K562 (cell line): Measurements from ENCODE around the gene STK32C. TPM values are rescaled to one million over a fixed set of nuclear protein-coding genes. Genes with fewer than 3 reads are reported as not detected.

Source experiments
- ATAC-seq: fragments of 200-7000 bp; cut with Tn5 transposase; 3 replicates; pipeline ENCODE4 v1.9.1; 2020; ENCODE audit warnings: moderate library complexity
- BruUV-seq: library from RNA; stranded (reverse); fragments of 400-500 nt; replicated peaks from 2 replicates; lab custom pipeline; 2021; lab: Mats Ljungman, UMichigan
- CTCF ChIA-PET: fragments of 300-600 bp; formaldehyde crosslinking; extraction: SDS; loops from one replicate; lab custom pipeline; 2021; ENCODE audit warnings: low intra/inter-chr PET ratio; lab: Yijun Ruan, JAX
- POLR2A ChIA-PET: fragments of 300-600, 350-650 bp; sonication (Branson Sonifier 250); formaldehyde crosslinking; extraction: SDS; loops from one replicate; lab custom pipeline; 2021; ENCODE audit warnings: antibody characterized with exemption, inconsistent platforms; lab: Yijun Ruan, JAX
- DNase-seq, 4 experiments: peaks; one replicate each; pipeline versions ENCODE4 v3.0.0 to v3.0.0-alpha.2; 2011 to 2018; ENCODE audit warnings: low spot score in 3 of 4, mixed read lengths in 3 of 4; ENCODE audit errors: extremely low read depth in 1 of 4
- FAIRE-seq: peaks from 2 replicates; lab custom pipeline; 2011; peaks lifted over from hg19 to GRCh38; lab: Jason Lieb, UNC
- H2AFZ ChIP-seq: 2 replicates; pipeline ENCODE4 v1.6.0; 2011; ENCODE audit warnings: low read depth, low read length, control low read depth, inconsistent platforms
- H3K27ac ChIP-seq: fragments of 200-600 bp; 3 replicates; pipeline ENCODE4 v1.8.0; 2011; ENCODE audit warnings: low read depth, mild to moderate bottlenecking, control low read depth, inconsistent platforms, low read length, moderate library complexity, mixed read lengths; ENCODE audit errors: extremely low read depth
- H3K27me3 ChIP-seq, 2 experiments: fragments of 300-600 bp in 1 of 2; 2 replicates in 1 of 2; 3 replicates in 1 of 2; pipeline versions ENCODE4 v1.6.0 to v1.8.0; 2011; ENCODE audit warnings: inconsistent platforms in 2 of 2, low read length in 2 of 2, mild to moderate bottlenecking in 1 of 2, mixed read lengths in 1 of 2, moderate library complexity in 1 of 2; ENCODE audit not compliant: control insufficient read depth in 2 of 2, insufficient read depth in 2 of 2
- H3K36me3 ChIP-seq: fragments of 300-600 bp; 3 replicates; pipeline ENCODE4 v1.8.0; 2011; ENCODE audit warnings: mild to moderate bottlenecking, low read length, inconsistent platforms; ENCODE audit not compliant: control insufficient read depth, insufficient read depth
- H3K4me1 ChIP-seq, 2 experiments: fragments of 200-600 bp in 1 of 2; replicated peaks in 1 of 2; 2 replicates in 1 of 2; 3 replicates in 1 of 2; pipeline versions ENCODE4 v1.5.1 to v1.8.0; 2011; ENCODE audit warnings: inconsistent platforms in 2 of 2, low read length in 2 of 2, mild to moderate bottlenecking in 1 of 2, mixed read lengths in 1 of 2, moderate library complexity in 1 of 2; ENCODE audit not compliant: control insufficient read depth in 2 of 2, insufficient read depth in 2 of 2
- H3K4me2 ChIP-seq: 2 replicates; pipeline ENCODE4 v1.6.1; 2011; ENCODE audit warnings: low read length, control low read depth, inconsistent platforms, mixed read lengths; ENCODE audit not compliant: insufficient read depth
- H3K4me3 ChIP-seq: fragments of 200-600 bp; sonication (generic), shearing (Covaris generic); 2 replicates; pipeline ENCODE4 v1.5.1; 2016; ENCODE audit warnings: control low read depth, inconsistent platforms
- H3K79me2 ChIP-seq: fragments of 200-600 bp; 3 replicates; pipeline ENCODE4 v1.8.0; 2011; ENCODE audit warnings: low read length, inconsistent platforms; ENCODE audit not compliant: control insufficient read depth, insufficient read depth
- H3K9ac ChIP-seq, 2 experiments: 2 replicates each; pipeline versions ENCODE4 v1.6.0 to v1.6.1; 2011; ENCODE audit warnings: low read depth in 2 of 2, low read length in 2 of 2, control low read depth in 1 of 2, inconsistent platforms in 1 of 2, mild to moderate bottlenecking in 1 of 2, mixed read lengths in 1 of 2; ENCODE audit not compliant: insufficient read depth in 1 of 2
- H3K9me1 ChIP-seq: one replicate; pipeline ENCODE4 v1.6.0; 2011; ENCODE audit warnings: inconsistent platforms, mild to moderate bottlenecking, low read length, moderate library complexity; ENCODE audit not compliant: control insufficient read depth, insufficient read depth
- H3K9me3 ChIP-seq: replicated peaks from 2 replicates; pipeline ENCODE4 v1.5.1; 2011; ENCODE audit warnings: low read depth, low read length, inconsistent platforms; ENCODE audit not compliant: control insufficient read depth, insufficient read depth
- H4K20me1 ChIP-seq: replicated peaks from 2 replicates; pipeline ENCODE4 v1.6.1; 2011; ENCODE audit warnings: low read length, inconsistent platforms, mixed read lengths; ENCODE audit not compliant: control insufficient read depth, insufficient read depth
- ARNT ChIP-seq, 2 experiments: fragments of 450-650 bp; IDR thresholded peaks; 2 replicates each; pipeline ENCODE4 v1.6.1; 2016; ENCODE audit warnings: mild to moderate bottlenecking in 1 of 2
- ATF1 ChIP-seq, 2 experiments: fragments of 450-650 bp in 1 of 2; IDR thresholded peaks; 2 replicates each; pipeline ENCODE4 v1.6.1; 2016; ENCODE audit warnings: missing compliant biosample characterization in 1 of 2, missing genetic modification characterization in 1 of 2
- CAMTA2 ChIP-seq: fragments of 250-450 bp; sonication (Bioruptor Pico); conservative IDR thresholded peaks from 2 replicates; pipeline ENCODE4 v1.5.1; 2022
- CREM ChIP-seq: IDR thresholded peaks from 2 replicates; pipeline ENCODE4 v1.6.1; 2014; ENCODE audit warnings: antibody characterized with exemption, low read depth
- FOXP1 ChIP-seq: sonication (generic); formaldehyde crosslinking; IDR thresholded peaks from 2 replicates; pipeline ENCODE4 v1.8.0; 2022; ENCODE audit warnings: mild to moderate bottlenecking, missing genetic modification reagents
- GATAD2B ChIP-seq: fragments of 450-650 bp; IDR thresholded peaks from 2 replicates; pipeline ENCODE4 v1.6.1; 2017; ENCODE audit warnings: mild to moderate bottlenecking, borderline replicate concordance
- HMG20B ChIP-seq: fragments of 250-450 bp; sonication (Bioruptor Pico); IDR thresholded peaks from 2 replicates; pipeline ENCODE4 v1.5.0; 2021; ENCODE audit warnings: mild to moderate bottlenecking
- PCBP2 ChIP-seq: fragments of 200-400 bp; formaldehyde crosslinking; IDR thresholded peaks from 2 replicates; pipeline ENCODE4 v1.6.1; 2018; ENCODE audit warnings: low read length, low read depth, mild to moderate bottlenecking, moderate library complexity; ENCODE audit not compliant: poor library complexity, severe bottlenecking
- POLR3A ChIP-seq: IDR thresholded peaks from 2 replicates; pipeline ENCODE4 v1.6.1; 2011; ENCODE audit warnings: borderline replicate concordance, mild to moderate bottlenecking, moderate library complexity; ENCODE audit not compliant: insufficient read length, insufficient read depth; ENCODE audit errors: extremely low read depth
- PPARD ChIP-seq: fragments of 250-450 bp; sonication (Bioruptor Pico); IDR thresholded peaks from 2 replicates; pipeline ENCODE4 v1.8.0; 2022; ENCODE audit warnings: inconsistent platforms, mild to moderate bottlenecking, moderate library complexity
- RBBP5 ChIP-seq: fragments of 200-600 bp; sonication (generic); IDR thresholded peaks from 2 replicates; pipeline ENCODE4 v1.6.1; 2012; ENCODE audit warnings: borderline replicate concordance, mild to moderate bottlenecking, low read length, control low read depth, inconsistent platforms; ENCODE audit not compliant: insufficient read depth, poor library complexity, severe bottlenecking
- TFAM ChIP-seq: fragments of 250-450 bp; sonication (Bioruptor Pico); conservative IDR thresholded peaks from 2 replicates; pipeline ENCODE4 v1.5.0; 2021; ENCODE audit warnings: mild to moderate bottlenecking, moderate library complexity
- ZNF324 ChIP-seq: fragments of 250-450 bp; sonication (Bioruptor Pico); IDR thresholded peaks from 2 replicates; pipeline ENCODE4 v1.4.0; 2020; ENCODE audit warnings: mild to moderate bottlenecking
- WGBS: fragments of 100-300 bp; shearing (Covaris generic); methylation state at CpG from one replicate; pipeline ENCODE4 v1.1.6; 2016; ENCODE audit warnings: low coverage, mixed read lengths; ENCODE audit not compliant: insufficient coverage; ENCODE audit errors: missing lambda C conversion rate; 5-methylcytosine and 5-hydroxymethylcytosine counted together
- in situ Hi-C: fragments of 300-500 bp; cut with MboI; formaldehyde crosslinking; loops from 4 replicates; pipeline ENCODE4 v1.15.0; 2018; ENCODE audit warnings: inconsistent platforms, mixed read lengths
- intact Hi-C: fragments of 100-400 bp; cut with micrococcal nuclease; formaldehyde crosslinking; loops from 2 replicates; pipeline ENCODE4 v1.14.2; 2022
- polyA plus RNA-seq, 8 experiments: library from polyadenylated mRNA; depleted of rRNA in 4 of 8; stranded (reverse) in 5 of 8; unstranded in 3 of 8; fragments of >200 nt; fragmentation: Nextera tagmentation in 2 of 8; fragmentation: Illumina TruSeq in 1 of 8; extraction: Ambion mirVana in 2 of 8; extraction: Trizol in 1 of 8; gene quantifications; 2 replicates each; pipeline versions ENCODE4 v1.2.1 to v1.2.3, GENCODE V29; 2011 to 2014; ENCODE audit warnings: inconsistent platforms in 1 of 8, missing spikeins in 1 of 8
- total RNA-seq, 7 experiments: library from RNA; depleted of rRNA in 6 of 7; stranded (reverse); fragments of >200 nt in 6 of 7; fragmentation: Illumina TruSeq in 2 of 7; extraction: Trizol in 2 of 7; gene quantifications; 2 replicates each; pipeline versions ENCODE4 v1.2.1 to v1.2.3, GENCODE V29; 2011 to 2021; ENCODE audit warnings: low replicate concordance in 1 of 7
- TF ChIP-seq, protein P1 (sequence below): fragments of 250-450 bp; sonication (Bioruptor Pico); IDR thresholded peaks from 2 replicates; pipeline ENCODE4 v1.9.0; 2021; ENCODE audit warnings: mild to moderate bottlenecking, inconsistent platforms

The STK32C gene
- total and polyA plus RNA-seq, 9 of the 15 experiments (the other 6 are each of a cell fraction or from before 2014, with no cell fraction given): 1.5 to 20.9 (median 6.5) TPM

DNA sequence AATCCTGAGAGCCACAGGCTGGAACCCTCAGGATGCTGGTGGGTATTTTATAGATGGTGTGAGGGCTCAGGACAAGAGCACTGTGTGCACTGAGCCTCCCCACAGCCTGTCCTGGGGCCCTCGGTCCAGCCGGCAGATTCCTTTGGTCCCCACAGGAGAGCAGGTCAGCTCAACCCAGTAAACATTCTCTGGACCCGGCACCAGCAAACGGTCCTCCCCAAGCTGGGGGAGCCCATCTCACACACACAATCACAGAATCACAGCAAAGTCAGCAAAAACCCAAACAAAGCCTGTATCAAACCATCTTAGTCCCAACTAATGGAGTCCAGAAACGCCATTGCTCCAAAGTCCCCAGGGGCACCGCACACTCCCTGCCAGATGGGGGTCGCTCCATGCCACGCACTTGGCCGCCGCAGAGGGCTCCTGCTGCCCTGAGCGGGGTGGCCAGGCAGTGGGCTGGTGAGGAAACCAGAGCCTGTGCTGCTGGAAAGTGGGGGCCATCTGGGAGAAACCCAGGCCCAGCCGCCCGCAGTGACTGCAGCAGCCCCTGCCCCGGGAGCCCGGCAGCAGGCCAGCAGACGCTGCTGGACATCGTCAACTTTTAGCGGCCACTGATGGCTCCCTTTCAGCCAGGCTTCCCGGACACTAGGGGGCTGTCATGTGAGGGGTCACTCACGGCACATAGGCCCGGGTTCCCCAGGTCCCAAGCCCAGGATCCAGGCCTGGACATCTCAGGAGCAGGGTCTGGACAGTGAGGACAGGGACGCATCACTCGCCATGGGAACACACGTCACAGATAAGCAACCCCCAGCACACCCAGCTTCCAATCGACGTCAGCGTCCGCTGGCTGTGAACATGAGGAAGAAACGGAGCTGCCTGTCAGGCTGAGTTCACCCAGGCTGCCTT lies 68.4 kb downstream of the STK32C start:
- DNase-seq: no peak
- Histone ChIP-seq H3K4me2 (no peak overlapping the region), H3K36me3 (no peaks in the 10 kb centered on the region), H3K27me3 (peaks cover 24 to 96% of the 10 kb centered on the region in 2 experiments; a peak in 3 of 5 replicates), H3K79me2 (no peaks in the 10 kb centered on the region), H3K4me3 (no peak overlapping the region), H3K9ac (no peak overlapping the region), H3K4me1 (peaks cover 0 to 20% of the 10 kb centered on the region in 2 experiments; a peak in 2 of 5 replicates), H3K27ac (no peak overlapping the region), H2AFZ (no peak overlapping the region), H4K20me1 (peaks cover 6% of the 10 kb centered on the region; the same call in 1 of the 2 replicates), H3K9me3 (no peaks in the 10 kb centered on the region), H3K9me1 (no peaks in the 10 kb centered on the region)
- ChIA-PET POLR2A (no interaction called here), CTCF (no interaction called here)
- no peak for TF ChIP-seq TFAM
- no peak for TF ChIP-seq RBBP5
- no peak for TF ChIP-seq HMG20B (CRISPR knock-in tag)
- no peak for TF ChIP-seq FOXP1
- TF ChIP-seq ZNF324 (CRISPR knock-in tag): no peak
- TF ChIP-seq, protein P1, sequence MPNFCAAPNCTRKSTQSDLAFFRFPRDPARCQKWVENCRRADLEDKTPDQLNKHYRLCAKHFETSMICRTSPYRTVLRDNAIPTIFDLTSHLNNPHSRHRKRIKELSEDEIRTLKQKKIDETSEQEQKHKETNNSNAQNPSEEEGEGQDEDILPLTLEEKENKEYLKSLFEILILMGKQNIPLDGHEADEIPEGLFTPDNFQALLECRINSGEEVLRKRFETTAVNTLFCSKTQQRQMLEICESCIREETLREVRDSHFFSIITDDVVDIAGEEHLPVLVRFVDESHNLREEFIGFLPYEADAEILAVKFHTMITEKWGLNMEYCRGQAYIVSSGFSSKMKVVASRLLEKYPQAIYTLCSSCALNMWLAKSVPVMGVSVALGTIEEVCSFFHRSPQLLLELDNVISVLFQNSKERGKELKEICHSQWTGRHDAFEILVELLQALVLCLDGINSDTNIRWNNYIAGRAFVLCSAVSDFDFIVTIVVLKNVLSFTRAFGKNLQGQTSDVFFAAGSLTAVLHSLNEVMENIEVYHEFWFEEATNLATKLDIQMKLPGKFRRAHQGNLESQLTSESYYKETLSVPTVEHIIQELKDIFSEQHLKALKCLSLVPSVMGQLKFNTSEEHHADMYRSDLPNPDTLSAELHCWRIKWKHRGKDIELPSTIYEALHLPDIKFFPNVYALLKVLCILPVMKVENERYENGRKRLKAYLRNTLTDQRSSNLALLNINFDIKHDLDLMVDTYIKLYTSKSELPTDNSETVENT (CRISPR knock-in tag): no peak
- TF ChIP-seq PPARD: no peak
- no peak for TF ChIP-seq GATAD2B
- no peak for TF ChIP-seq POLR3A
- no peak for TF ChIP-seq ATF1 (CRISPR knock-in tag; IDR thresholded peaks at IDR 0.05)
- peak; percentile 62; the same call in 1 of the 2 replicates for TF ChIP-seq ATF1 (tag; IDR thresholded peaks at IDR 0.05)
- TF ChIP-seq CAMTA2 (CRISPR knock-in tag): no peak
- no peak for TF ChIP-seq PCBP2
- peak; percentile 67 for TF ChIP-seq CREM
- no peak for TF ChIP-seq ARNT (IDR thresholded peaks at IDR 0.05)
- ATAC-seq: no peak
- in situ Hi-C loops: no loop called here
- intact Hi-C loops: no loop called here
- no peak for FAIRE-seq
- BruUV-seq: no TSS peak
- WGBS: 17% methylated on average over 21 of the region's 29 CpGs
